A549 (cell line): ENCODE measurements around the gene MACF1. TPM values are rescaled to one million over a fixed set of nuclear protein-coding genes. Genes with fewer than 3 reads are reported as not detected.
"Not testable (repeated sequence)": the region's sequence is repeated elsewhere in the genome, so short reads cannot be mapped to it uniquely, and the experiment has no call there.

ENCODE experiments used
- ATAC-seq, 2 experiments: fragments of 200-7000 bp in 1 of 2; fragments of >200 bp in 1 of 2; cut with Nextera tagmentation in 1 of 2; cut with Tn5 transposase in 1 of 2; 3 replicates each; pipeline versions ENCODE4 v1.8.0 to v1.9.1; 2018 to 2020; ENCODE audit warnings: mild to moderate bottlenecking in 1 of 2, moderate library complexity in 1 of 2
- CTCF ChIA-PET: fragments of 300-600 bp; sonication (Branson Sonifier 250); formaldehyde crosslinking; extraction: SDS; loops from one replicate; lab custom pipeline; 2021; ENCODE audit warnings: antibody characterized with exemption, inconsistent platforms; lab: Yijun Ruan, JAX
- POLR2A ChIA-PET: fragments of 350-600 bp; formaldehyde crosslinking; extraction: SDS; loops from one replicate; lab custom pipeline; 2021; ENCODE audit warnings: antibody characterized with exemption, inconsistent platforms; lab: Yijun Ruan, JAX
- DNase-seq, 2 experiments: peaks; one replicate each; pipeline versions ENCODE4 v3.0.0 to v3.0.0-alpha.2; 2011 to 2016; ENCODE audit warnings: low read depth in 1 of 2, low spot score in 1 of 2
- FAIRE-seq: peaks from 2 replicates; lab custom pipeline; 2011; peaks lifted over from hg19 to GRCh38; lab: Jason Lieb, UNC
- H3K27ac ChIP-seq, 2 experiments: fragments of >200 bp; sonication (Bioruptor Twin); formaldehyde crosslinking; 3 replicates each; pipeline ENCODE4 v1.5.1; 2016 to 2017
- H3K4me1 ChIP-seq: fragments of >200 bp; sonication (Bioruptor Twin); formaldehyde crosslinking; 3 replicates; pipeline ENCODE4 v1.6.1; 2016
- H3K4me2 ChIP-seq: fragments of >200 bp; sonication (Bioruptor Twin); formaldehyde crosslinking; 3 replicates; pipeline ENCODE4 v1.6.1; 2016
- H3K4me3 ChIP-seq: fragments of >200 bp; sonication (Bioruptor Twin); formaldehyde crosslinking; 3 replicates; pipeline ENCODE4 v1.5.1; 2016
- H3K9me3 ChIP-seq: fragments of >200 bp; sonication (Bioruptor Twin); formaldehyde crosslinking; 3 replicates; pipeline ENCODE4 v1.6.1; 2016
- BCL3 ChIP-seq: fragments of >200 bp; sonication (Bioruptor Twin); formaldehyde crosslinking; IDR thresholded peaks from 3 replicates; pipeline ENCODE4 v1.6.1; 2016
- FOSL2 ChIP-seq, 2 experiments: fragments of 450-650 bp in 1 of 2; fragments of >200 bp in 1 of 2; sonication (Bioruptor Twin) in 1 of 2; formaldehyde crosslinking; IDR thresholded peaks; 2 replicates each; pipeline versions ENCODE4 v1.5.0 to v1.6.1; 2016 to 2020; ENCODE audit warnings: mild to moderate bottlenecking in 1 of 2, moderate library complexity in 1 of 2
- HES2 ChIP-seq: fragments of >200 bp; sonication (Bioruptor Twin); formaldehyde crosslinking; IDR thresholded peaks from 2 replicates; pipeline ENCODE4 v1.6.1; 2016
- HEYL ChIP-seq: fragments of 250-450 bp; sonication (Bioruptor Pico); IDR thresholded peaks from 2 replicates; pipeline ENCODE4 v1.8.0; 2021; ENCODE audit warnings: mild to moderate bottlenecking, moderate library complexity
- HOXB5 ChIP-seq: fragments of 250-450 bp; sonication (Bioruptor Pico); IDR thresholded peaks from 2 replicates; pipeline ENCODE4 v1.5.0; 2020; ENCODE audit warnings: mild to moderate bottlenecking, moderate library complexity
- JUNB ChIP-seq: fragments of >200 bp; sonication (Bioruptor Twin); formaldehyde crosslinking; IDR thresholded peaks from 2 replicates; pipeline ENCODE4 v1.6.1; 2016
- KDM1A ChIP-seq: fragments of 200-600 bp; sonication (generic); IDR thresholded peaks from 2 replicates; pipeline ENCODE4 v1.6.1; 2016; ENCODE audit warnings: low read depth, mild to moderate bottlenecking
- KDM5A ChIP-seq: fragments of 200-600 bp; sonication (generic); IDR thresholded peaks from 2 replicates; pipeline ENCODE4 v1.6.1; 2016; ENCODE audit warnings: antibody characterized with exemption, mild to moderate bottlenecking
- MYC ChIP-seq: IDR thresholded peaks from 2 replicates; pipeline ENCODE4 v1.6.1; 2012; ENCODE audit warnings: mild to moderate bottlenecking, inconsistent platforms, low read length, improper control_type of control experiment, borderline replicate concordance
- POLR2AphosphoS2 ChIP-seq: conservative IDR thresholded peaks from 2 replicates; pipeline ENCODE4 v1.6.1; 2012; ENCODE audit warnings: low read length, improper control_type of control experiment, inconsistent platforms
- RAD21 ChIP-seq, 2 experiments: fragments of >200 bp in 1 of 2; sonication (Bioruptor Twin) in 1 of 2; formaldehyde crosslinking in 1 of 2; IDR thresholded peaks in 1 of 2; conservative IDR thresholded peaks in 1 of 2; 2 replicates in 1 of 2; 3 replicates in 1 of 2; pipeline ENCODE4 v1.6.1; 2012 to 2018; ENCODE audit warnings: inconsistent platforms in 1 of 2
- RCOR1 ChIP-seq: fragments of 150-350 bp; IDR thresholded peaks from 2 replicates; pipeline ENCODE4 v1.6.1; 2014; ENCODE audit warnings: antibody characterized with exemption, low read length, low read depth
- RNF2 ChIP-seq: fragments of 200-600 bp; sonication (generic); IDR thresholded peaks from 2 replicates; pipeline ENCODE4 v1.6.1; 2016; ENCODE audit warnings: low read depth, mild to moderate bottlenecking, antibody characterized with exemption, moderate library complexity, borderline replicate concordance
- USF2 ChIP-seq: fragments of 450-650 bp; IDR thresholded peaks from 2 replicates; pipeline ENCODE4 v1.6.1; 2014; ENCODE audit warnings: antibody characterized with exemption
- ZFP36 ChIP-seq: fragments of 450-650 bp; IDR thresholded peaks from 2 replicates; pipeline ENCODE4 v1.6.1; 2014; ENCODE audit warnings: borderline replicate concordance; ENCODE audit not compliant: partially characterized antibody
- ZSCAN20 ChIP-seq: fragments of 250-450 bp; sonication (Bioruptor Pico); IDR thresholded peaks from 2 replicates; pipeline ENCODE4 v1.8.0; 2022; ENCODE audit warnings: mild to moderate bottlenecking, moderate library complexity
- WGBS: methylation state at CpG from one replicate; pipeline ENCODE4 v1.1.6; 2017; ENCODE audit errors: missing lambda C conversion rate; 5-methylcytosine and 5-hydroxymethylcytosine counted together
- polyA plus RNA-seq, 4 experiments: library from polyadenylated mRNA; depleted of rRNA in 3 of 4; stranded (reverse); fragments of >200 nt; fragmentation: RNase III in 1 of 4; extraction: RNeasy Plus Mini Kit Qiagen cat#74134 plus additional on column Dnase treatment in 1 of 4; gene quantifications; 2 replicates in 3 of 4; 3 replicates in 1 of 4; pipeline ENCODE4 v1.2.3, GENCODE V29; 2011 to 2017
- TF ChIP-seq, protein P1 (sequence below): IDR thresholded peaks from 2 replicates; pipeline ENCODE4 v1.6.1; 2012; ENCODE audit warnings: low read depth, borderline replicate concordance

The MACF1 gene
- polyA plus RNA-seq, 2 of the 4 experiments (the other 2 are of a cell fraction) = 45.7 to 64.2 TPM

GRCh38 chr1:39498821-39499220 lies 294.3 kb downstream of the MACF1 start:
- ATAC-seq, FAIRE-seq, H3K4me2 ChIP-seq, POLR2A ChIA-PET, CTCF ChIA-PET, H3K27ac ChIP-seq, DNase-seq, H3K9me3 ChIP-seq, H3K4me1 ChIP-seq, H3K4me3 ChIP-seq: not testable (repeated sequence)
- 80% methylated on average over 2 of the region's 15 CpGs for WGBS

- H3K4me2 ChIP-seq = no peak overlapping the region
- H3K4me1 ChIP-seq = no peaks in the 10 kb centered on the region
- no peak overlapping the region for H3K27ac ChIP-seq
- H3K9me3 ChIP-seq = no peaks in the 10 kb centered on the region
- ATAC-seq (no peak), FAIRE-seq (no peak), DNase-seq (no peak)
- WGBS = 56% methylated on average over 3 of the region's 5 CpGs
- H3K4me3 ChIP-seq = no peak overlapping the region
- POLR2A ChIA-PET = no interaction called here
- TF ChIP-seq JUNB (no peak), MYC (no peak), ZSCAN20 (CRISPR knock-in tag) (no peak), RCOR1 (no peak)
- TF ChIP-seq, protein P1, sequence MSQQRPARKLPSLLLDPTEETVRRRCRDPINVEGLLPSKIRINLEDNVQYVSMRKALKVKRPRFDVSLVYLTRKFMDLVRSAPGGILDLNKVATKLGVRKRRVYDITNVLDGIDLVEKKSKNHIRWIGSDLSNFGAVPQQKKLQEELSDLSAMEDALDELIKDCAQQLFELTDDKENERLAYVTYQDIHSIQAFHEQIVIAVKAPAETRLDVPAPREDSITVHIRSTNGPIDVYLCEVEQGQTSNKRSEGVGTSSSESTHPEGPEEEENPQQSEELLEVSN = no peak
- CTCF ChIA-PET = no interaction called here
Observed at GRCh38 chr1:39499668-39500067, 295.2 kb downstream of the MACF1 start.

- DNase-seq (no peak), FAIRE-seq (no peak), ATAC-seq (no peak)
- TF ChIP-seq RAD21 (conservative IDR thresholded peaks at IDR 0.05 in 1 of 2, IDR thresholded peaks at IDR 0.05 in 1 of 2) (no peak), HOXB5 (CRISPR knock-in tag) (no peak), KDM5A (no peak), HES2 (no peak), USF2 (no peak), HEYL (CRISPR knock-in tag) (no peak), RNF2 (no peak), BCL3 (no peak), KDM1A (no peak), FOSL2 (IDR thresholded peaks at IDR 0.05) (no peak), FOSL2 (CRISPR knock-in tag; IDR thresholded peaks at IDR 0.05) (no peak), ZFP36 (no peak), POLR2AphosphoS2 (no peak)
- TF ChIP-seq, protein P1 = no peak
- Histone ChIP-seq H3K4me2 (no peak overlapping the region), H3K27ac (no peak overlapping the region), H3K4me1 (no peaks in the 10 kb centered on the region), H3K4me3 (no peak overlapping the region), H3K9me3 (no peaks in the 10 kb centered on the region)
- CTCF ChIA-PET = interaction anchor here (0.6 kb wide), 1 partner anchor 81 kb away, joined by 3 read pairs; no protein-coding TSS in a partner anchor
- POLR2A ChIA-PET = no interaction called here
- 51% methylated on average over 3 of the region's 4 CpGs for WGBS
Observed at GRCh38 chr1:39500862-39501389, 296.4 kb downstream of the MACF1 start.
